ENCODE measurements around the gene MED29.
A peak's percentile ranks its signal among the peaks of the same experiment; 100 is the strongest.

Gene MED29

DNA sequence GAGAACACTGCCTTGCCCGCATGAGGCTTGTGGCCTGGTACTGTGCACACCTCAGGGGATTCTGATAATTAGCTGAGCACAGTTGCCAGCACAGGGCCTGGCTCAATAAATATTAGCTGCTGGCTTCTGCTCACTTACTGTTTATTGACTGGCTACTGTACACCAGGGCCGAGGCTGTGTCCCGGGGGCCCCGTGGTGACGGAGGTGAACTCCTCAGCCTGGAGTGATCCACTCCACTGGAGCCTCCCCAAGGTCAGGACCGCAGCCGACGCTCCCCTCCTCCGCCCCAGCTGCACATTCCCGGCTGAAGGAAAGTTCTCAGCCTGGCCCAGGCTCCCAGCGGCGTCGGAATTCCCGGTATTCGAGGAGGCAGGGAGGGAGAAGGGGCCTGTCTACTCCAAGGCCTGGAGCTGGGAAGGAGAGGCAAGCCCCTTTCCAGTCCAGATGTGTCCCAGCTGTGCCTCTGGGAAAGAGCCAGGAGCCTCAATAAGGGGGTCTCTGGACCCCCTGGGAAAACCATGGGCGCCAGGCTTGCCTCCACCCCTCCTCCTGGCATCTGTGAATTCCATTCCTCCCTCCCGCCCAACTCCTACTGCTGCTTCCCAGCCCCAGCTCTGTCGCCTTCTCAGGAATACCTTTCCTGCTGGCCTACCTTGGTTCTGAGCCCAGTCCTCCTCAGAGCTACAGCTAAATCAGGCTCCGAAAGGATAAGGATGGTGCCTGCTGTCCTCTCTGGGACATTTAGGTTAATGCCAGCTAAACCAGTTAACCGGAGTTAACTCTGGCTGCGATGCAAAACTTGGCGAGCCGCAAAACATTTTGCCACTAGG, 37.3 kb downstream of the MED29 start:
- DNase-seq (ENCODE audit: low spot score) (no peak), ATAC-seq (ENCODE audit: low read depth) (peak; percentile 7; the same call in 2 of the 3 replicates)
- no peaks in the 10 kb centered on the region for H3K27me3 ChIP-seq (ENCODE audit: insufficient read depth, poor library complexity, severe bottlenecking)
- peak overlapping the region; percentile 19 for H3K27ac ChIP-seq (ENCODE audit: poor library complexity, severe bottlenecking)
- TF ChIP-seq, protein P1, sequence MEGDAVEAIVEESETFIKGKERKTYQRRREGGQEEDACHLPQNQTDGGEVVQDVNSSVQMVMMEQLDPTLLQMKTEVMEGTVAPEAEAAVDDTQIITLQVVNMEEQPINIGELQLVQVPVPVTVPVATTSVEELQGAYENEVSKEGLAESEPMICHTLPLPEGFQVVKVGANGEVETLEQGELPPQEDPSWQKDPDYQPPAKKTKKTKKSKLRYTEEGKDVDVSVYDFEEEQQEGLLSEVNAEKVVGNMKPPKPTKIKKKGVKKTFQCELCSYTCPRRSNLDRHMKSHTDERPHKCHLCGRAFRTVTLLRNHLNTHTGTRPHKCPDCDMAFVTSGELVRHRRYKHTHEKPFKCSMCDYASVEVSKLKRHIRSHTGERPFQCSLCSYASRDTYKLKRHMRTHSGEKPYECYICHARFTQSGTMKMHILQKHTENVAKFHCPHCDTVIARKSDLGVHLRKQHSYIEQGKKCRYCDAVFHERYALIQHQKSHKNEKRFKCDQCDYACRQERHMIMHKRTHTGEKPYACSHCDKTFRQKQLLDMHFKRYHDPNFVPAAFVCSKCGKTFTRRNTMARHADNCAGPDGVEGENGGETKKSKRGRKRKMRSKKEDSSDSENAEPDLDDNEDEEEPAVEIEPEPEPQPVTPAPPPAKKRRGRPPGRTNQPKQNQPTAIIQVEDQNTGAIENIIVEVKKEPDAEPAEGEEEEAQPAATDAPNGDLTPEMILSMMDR (IDR thresholded peaks at IDR 0.05; ENCODE audit: poor library complexity, severe bottlenecking), result no peak
- no peak overlapping the region for H3K4me3 ChIP-seq (ENCODE audit: severe bottlenecking)
- H3K36me3 ChIP-seq (ENCODE audit: low read depth), result peaks cover 22% of the 10 kb centered on the region
- H3K4me1 ChIP-seq (ENCODE audit: insufficient read depth, poor library complexity, severe bottlenecking), result peaks cover 9% of the 10 kb centered on the region
- H3K9me3 ChIP-seq (ENCODE audit: severe bottlenecking), result no peaks in the 10 kb centered on the region

DNA sequence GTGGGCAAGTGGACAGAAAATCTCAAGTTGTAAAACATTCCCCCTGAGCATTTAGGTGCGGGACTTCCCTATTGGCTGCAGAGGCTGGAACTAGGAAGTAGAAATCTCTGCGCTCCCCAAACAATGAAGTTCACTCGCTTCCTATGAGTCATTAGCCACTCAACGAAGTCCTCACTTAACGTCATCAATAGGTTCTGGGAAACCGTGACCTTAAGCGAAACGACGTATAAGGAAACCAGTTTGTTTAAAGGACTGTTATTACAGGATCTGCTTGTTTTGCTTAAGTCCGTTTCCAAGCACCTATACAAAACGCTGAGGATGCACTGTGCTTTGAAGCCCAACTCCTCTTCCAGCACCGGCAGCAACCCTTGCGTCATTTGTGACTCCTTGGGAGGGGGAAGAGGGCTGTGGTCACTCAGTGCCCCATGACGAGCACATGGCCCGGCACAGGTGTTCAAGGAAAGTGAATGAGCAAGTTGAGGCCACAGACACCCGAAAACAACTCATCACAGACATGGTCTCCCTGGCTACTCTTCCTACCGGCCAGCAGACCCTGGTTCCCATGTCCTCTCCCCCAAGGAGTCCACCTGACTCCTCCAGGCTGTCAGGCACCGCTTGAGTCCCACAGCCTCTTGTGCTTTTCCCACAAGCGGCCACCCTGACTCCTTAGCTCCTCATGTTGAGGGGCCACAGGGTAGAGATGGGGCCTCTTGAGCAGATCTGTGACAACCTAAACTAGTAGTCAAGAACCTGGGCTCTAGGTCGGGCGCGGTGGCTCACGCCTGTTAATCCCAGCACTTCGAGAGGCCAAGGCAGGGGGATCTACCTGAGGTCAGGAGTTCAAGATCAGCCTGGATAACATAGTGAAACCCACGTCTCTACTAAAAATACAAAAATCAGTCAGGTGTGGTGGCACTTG, 39.8 kb downstream of the MED29 start:
- TF ChIP-seq, protein P1 (IDR thresholded peaks at IDR 0.05; ENCODE audit: poor library complexity, severe bottlenecking), result no peak
- Histone ChIP-seq H3K9me3 (ENCODE audit: severe bottlenecking) (no peaks in the 10 kb centered on the region), H3K4me3 (ENCODE audit: severe bottlenecking) (no peak overlapping the region), H3K27me3 (ENCODE audit: insufficient read depth, poor library complexity, severe bottlenecking) (no peaks in the 10 kb centered on the region), H3K27ac (ENCODE audit: poor library complexity, severe bottlenecking) (peak overlapping the region; percentile 72), H3K36me3 (ENCODE audit: low read depth) (peaks cover 38% of the 10 kb centered on the region), H3K4me1 (ENCODE audit: insufficient read depth, poor library complexity, severe bottlenecking) (peaks cover 18% of the 10 kb centered on the region)
- no peak for DNase-seq (ENCODE audit: low spot score)
- ATAC-seq (ENCODE audit: low read depth), result peak; percentile 66

DNA sequence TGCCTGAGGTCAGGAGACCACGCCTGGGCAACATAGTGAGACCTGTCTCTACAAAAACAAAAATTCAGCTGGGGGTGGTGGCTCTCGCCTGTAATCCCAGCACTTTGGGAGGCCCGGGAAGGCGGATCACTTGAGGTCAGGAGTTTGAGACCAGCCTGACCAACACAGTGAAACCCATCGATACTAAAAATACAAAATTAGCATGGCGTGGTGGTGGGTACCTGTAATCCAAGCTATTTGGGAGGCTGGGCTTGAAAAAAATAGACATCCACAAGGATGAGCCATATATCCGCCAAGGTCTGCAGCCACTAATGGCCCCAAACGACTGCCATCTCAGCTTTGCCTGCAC, 41.5 kb downstream of the MED29 start:
- Histone ChIP-seq H3K4me3 (ENCODE audit: severe bottlenecking) (no peak overlapping the region), H3K9me3 (ENCODE audit: severe bottlenecking) (no peaks in the 10 kb centered on the region), H3K36me3 (ENCODE audit: low read depth) (peaks cover 38% of the 10 kb centered on the region), H3K4me1 (ENCODE audit: insufficient read depth, poor library complexity, severe bottlenecking) (peaks cover 18% of the 10 kb centered on the region), H3K27me3 (ENCODE audit: insufficient read depth, poor library complexity, severe bottlenecking) (no peaks in the 10 kb centered on the region), H3K27ac (ENCODE audit: poor library complexity, severe bottlenecking) (peak overlapping the region; percentile 72)
- ATAC-seq (ENCODE audit: low read depth) (no peak), DNase-seq (ENCODE audit: low spot score) (no peak)
- TF ChIP-seq, protein P1 (IDR thresholded peaks at IDR 0.05; ENCODE audit: poor library complexity, severe bottlenecking), result no peak

DNA sequence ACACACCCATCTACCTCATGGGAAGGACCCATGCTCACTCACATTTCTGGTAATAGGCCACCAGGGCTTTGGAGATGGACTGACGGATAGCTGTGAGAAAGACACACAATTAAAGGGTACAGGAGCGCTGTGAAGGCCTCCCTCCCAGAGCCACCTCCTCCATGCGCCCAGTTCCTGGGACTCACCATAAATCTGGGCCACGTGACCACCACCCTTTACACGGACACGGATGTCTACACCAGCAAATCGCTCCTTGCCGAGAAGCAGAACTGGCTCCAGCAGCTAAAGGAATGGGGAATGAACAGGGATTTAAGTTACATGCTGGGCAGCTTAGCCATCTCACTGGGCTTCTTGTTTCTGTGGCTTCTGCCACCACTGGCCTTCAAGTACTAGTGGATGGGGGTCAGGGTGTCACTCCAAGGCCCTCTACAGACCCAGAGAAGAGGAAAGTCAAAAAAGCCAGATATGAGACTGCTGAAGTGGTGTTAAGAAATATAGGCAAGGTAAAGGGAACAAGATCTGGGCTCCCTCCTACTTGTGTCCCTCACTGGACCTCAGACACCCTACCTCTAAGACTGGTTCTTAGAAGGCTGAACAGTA, 42.4 kb downstream of the MED29 start:
- peak overlapping the region; percentile 72 for H3K27ac ChIP-seq (ENCODE audit: poor library complexity, severe bottlenecking)
- peaks cover 38% of the 10 kb centered on the region for H3K36me3 ChIP-seq (ENCODE audit: low read depth)
- H3K4me3 ChIP-seq (ENCODE audit: severe bottlenecking), result no peak overlapping the region

More for the DNA sequence above, 42.4 kb downstream of the MED29 start:
- TF ChIP-seq, protein P1 (IDR thresholded peaks at IDR 0.05; ENCODE audit: poor library complexity, severe bottlenecking), result no peak
- ATAC-seq (ENCODE audit: low read depth) (no peak), DNase-seq (ENCODE audit: low spot score) (no peak)
- peaks cover 22% of the 10 kb centered on the region for H3K4me1 ChIP-seq (ENCODE audit: insufficient read depth, poor library complexity, severe bottlenecking)
- no peaks in the 10 kb centered on the region for H3K27me3 ChIP-seq (ENCODE audit: insufficient read depth, poor library complexity, severe bottlenecking)
- H3K9me3 ChIP-seq (ENCODE audit: severe bottlenecking), result no peaks in the 10 kb centered on the region
